GM18517 (cell line): Measurements from ENCODE around the gene SMYD5.

Experiments
- ATAC-seq: cut with Tn5 transposase; IDR thresholded peaks from one replicate; pipeline ENCODE4 v1.9.1; 2021; ENCODE audit warnings: mild to moderate bottlenecking, moderate library complexity; ENCODE audit not compliant: unreplicated experiment

The SMYD5 gene

DNA sequence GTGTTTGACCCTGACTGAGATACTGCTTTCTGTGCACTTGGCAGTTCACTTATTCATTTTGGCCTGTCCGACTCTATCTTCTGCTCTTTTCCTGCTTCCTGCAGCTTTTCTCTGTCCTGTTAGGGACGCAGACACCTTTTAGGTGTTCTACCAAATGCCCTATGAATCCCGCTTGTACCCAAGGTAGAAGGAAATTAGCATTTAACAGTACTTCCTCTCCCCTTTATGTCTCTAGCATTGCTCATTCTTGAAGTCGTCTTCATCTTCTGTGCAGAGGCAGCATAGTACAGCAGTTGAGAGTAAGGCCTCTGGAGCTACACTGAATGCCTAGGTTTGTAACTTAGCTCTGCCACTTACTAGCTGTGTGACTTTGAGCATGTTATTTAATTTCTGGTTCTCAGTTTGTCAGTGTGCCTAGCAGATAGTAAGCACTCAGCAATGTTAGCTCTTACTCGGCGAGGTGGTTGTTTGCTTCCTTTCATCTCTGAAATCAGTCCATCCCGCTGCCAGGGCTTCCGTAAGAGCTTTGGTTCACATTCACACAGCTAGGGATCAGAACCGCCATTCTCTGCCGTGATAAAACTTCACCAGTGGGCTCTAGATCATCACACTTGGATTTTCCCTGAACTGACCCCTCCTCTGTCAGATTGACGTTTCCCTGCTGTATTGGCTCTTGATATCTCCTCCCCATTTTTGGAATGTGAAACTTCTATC is 21.4 kb downstream of the SMYD5 start:
- ATAC-seq = no peak

DNA sequence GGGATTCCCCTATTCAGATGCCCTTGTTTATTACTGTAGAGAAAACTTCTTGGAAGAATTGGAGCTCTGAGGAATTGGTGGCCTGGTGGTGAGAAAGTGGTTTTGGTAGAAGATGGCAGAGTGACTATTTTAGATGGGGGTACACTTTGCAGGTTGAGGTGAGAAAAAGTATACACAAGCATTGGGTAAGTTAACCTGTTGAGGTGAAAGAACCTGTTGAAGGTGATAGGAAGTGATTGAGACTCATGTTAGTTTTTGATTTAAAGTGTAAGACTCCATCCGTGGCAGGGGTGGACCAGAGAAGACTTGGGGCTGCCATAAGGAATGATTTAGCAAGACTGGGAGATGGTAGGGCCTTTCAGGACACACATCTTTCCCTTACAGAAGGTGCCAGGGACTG is 23.1 kb downstream of the SMYD5 start:
- no peak for ATAC-seq

DNA sequence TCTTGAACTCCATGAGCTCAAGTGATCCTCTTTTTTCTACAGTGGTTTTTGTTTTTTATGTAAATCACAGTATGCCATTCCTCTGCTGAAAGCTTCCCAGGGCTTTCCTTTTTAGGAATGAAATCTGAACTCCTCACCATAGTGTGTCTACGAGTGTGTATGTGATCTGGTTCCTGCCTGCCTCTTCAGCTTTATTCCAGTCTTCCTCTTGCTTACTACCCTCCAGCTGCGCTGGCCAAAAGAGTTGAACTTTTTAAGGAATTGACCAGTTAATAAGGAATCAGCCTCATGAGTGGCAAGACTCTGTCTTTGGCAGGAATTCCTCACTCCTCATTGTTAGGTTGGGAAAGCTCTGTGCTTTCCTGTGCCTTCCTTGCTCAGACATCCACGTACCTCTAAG is 24.1 kb downstream of the SMYD5 start:
- ATAC-seq = no peak

DNA sequence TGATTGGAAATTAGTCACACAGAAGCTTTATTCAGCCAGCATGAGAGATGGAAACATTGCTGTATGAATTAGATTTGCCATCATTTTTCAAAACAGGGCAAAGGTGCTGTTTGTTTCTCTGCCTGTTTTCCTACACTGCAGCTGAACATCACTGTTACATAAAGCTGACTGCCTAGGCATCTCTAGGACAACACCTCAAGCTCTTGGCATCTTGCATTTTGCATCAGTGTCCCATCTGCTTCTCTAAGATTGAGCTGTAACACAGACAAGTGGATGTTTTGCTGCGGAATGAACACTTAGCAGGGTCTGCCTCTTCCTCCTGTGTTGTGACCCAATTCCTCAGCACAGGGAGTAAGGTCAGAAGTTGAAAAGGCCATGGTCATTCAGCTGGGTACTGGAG is 24.9 kb downstream of the SMYD5 start:
- no peak for ATAC-seq

DNA sequence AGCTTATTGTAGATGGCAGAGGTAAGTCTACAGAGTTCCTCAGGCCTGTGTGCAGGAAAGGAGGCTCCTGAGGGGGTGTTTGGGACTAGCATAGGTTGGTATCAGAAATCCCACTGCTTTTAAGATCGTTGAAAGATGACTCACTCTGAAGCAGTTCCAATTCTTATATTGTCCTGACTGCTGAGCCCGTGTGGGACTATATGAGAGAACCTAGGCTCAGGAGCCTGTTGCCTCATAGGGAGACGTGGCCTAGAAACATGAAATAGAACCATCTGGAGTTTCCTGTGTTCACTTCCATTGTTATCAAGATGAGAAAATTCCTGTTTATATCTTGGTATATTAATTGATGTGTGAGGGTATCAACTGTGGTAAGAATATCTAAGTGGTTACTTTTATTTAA is 25.7 kb downstream of the SMYD5 start:
- no peak for ATAC-seq

DNA sequence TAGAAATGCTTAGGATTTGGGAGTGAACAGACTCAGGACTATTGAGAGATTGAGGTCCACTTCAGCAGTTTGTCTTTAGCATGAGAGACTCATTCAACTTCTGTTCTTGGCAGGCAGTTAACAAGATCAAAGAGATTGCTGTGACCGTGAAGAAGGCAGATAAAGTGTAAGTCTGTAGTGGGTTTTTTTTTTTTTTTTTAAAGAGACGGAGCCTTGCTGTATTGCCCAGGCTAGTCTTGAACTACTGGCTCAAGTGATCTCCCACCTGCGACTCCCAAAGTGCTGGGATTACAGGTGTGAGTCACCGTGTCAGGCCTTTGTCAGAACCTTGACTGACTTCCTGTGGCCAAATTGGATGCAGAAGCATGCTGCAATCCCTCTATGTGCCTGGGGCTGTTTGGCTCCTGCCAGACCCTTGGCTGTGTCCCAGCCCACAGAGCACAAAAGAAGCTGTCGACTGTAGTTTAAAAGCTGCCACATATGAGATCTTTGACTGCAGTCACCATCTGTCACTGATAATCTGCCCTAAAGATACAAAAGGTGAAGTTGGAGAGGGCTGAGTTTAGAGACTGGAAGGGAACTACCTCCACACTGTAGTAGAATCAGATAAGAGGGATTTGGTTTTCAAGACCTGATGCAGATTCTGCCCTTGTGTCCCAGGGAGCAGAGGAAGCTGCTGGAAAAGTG is 30.0 kb downstream of the SMYD5 start:
- no peak for ATAC-seq

DNA sequence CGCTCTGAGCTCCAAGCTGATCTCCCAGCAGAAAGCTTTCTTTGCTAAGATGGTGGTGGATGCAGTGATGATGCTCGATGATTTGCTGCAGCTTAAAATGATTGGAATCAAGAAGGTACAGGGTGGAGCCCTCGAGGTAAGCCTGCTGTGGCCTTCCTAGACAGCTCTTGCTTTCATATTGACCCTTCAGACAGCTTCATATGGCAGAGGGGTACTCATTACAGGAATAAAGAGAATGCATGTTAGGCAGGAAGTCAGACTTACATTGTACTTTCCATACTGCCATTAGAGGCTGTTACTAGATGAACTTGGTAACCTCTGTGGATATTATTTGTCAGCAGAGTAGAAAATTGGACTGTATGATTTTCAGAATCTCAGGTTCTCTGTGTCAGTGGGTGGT is 30.5 kb downstream of the SMYD5 start:
- no peak for ATAC-seq

DNA sequence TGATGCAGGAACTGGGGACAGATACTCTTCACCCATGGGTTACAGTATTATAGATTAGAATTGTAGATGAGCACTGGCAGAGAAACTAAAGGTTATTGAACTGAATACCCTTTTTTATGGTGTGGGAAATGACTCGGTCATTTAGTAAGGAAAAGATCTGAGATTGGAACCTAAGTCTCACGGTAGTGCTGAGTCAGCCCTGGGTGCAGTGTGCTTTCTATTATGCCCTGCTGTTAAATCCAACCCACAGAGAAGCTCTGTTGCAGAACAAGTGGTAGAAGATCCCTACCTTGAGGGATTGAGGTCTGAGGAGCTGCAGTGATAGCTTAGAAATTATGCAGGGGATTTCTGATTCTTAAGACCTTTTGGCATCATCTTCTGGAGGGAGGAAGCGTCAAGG is 32.8 kb downstream of the SMYD5 start:
- ATAC-seq = no peak

DNA sequence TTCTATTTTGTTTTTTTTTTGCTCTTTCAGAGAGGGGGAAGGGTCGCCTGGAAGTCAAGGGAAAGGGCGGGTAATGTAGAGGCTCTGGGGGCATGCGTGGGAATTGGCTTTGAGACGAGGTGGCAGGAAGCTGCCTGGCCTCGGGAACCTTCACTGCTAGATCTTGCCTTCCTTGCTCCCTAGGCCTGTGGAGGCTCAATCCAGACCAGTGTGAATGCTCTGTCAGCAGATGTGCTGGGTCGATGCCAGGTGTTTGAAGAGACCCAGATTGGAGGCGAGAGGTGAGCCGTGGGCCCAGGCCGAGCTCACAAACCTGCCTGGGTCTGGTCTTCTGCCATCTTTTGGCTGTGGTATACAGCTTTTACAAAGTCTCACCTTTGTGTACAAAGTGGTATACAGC is 35.6 kb downstream of the SMYD5 start:
- ATAC-seq = no peak

DNA sequence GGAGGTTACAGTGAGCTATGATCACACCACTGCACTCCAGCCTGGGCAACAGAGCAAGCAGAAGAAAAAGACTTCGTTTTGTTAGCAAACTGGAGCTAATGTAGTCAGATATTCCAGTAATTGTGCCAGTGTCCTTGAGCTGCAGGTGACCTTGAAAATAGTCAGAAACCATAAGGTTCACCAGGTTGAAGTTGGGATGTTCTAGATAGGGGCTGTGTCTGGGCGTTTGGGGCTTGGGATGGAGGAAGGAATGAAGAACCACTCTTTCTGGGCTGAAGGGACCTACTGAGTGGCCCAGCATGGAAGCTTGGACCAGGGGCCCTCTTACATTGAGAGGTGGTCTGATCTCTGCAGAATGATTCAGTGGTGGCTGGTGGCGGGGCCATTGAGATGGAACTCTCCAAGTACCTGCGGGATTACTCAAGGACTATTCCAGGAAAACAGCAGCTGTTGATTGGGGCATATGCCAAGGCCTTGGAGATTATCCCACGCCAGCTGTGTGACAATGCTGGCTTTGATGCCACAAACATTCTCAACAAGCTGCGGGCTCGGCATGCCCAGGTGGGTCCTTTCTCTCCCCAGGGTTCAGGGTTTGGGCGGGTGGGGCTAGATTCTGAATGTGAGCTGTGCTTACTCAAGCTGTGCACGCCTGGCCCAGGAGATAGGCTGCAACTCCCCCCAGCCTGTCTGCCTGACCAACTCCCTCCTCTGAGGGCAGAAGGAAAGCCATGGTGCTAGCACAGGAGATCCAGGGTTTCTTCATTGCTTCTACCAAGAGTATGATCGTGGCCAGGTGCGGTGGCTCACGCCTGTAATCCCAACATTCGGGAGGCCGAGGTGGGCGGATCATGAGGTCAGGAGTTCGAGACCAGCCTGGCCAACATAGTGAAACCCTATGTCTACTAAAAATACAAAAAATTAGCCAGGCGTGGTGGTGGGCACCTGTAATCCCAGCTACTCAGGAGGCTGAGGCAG is 37.1 kb downstream of the SMYD5 start:
- ATAC-seq = no peak

DNA sequence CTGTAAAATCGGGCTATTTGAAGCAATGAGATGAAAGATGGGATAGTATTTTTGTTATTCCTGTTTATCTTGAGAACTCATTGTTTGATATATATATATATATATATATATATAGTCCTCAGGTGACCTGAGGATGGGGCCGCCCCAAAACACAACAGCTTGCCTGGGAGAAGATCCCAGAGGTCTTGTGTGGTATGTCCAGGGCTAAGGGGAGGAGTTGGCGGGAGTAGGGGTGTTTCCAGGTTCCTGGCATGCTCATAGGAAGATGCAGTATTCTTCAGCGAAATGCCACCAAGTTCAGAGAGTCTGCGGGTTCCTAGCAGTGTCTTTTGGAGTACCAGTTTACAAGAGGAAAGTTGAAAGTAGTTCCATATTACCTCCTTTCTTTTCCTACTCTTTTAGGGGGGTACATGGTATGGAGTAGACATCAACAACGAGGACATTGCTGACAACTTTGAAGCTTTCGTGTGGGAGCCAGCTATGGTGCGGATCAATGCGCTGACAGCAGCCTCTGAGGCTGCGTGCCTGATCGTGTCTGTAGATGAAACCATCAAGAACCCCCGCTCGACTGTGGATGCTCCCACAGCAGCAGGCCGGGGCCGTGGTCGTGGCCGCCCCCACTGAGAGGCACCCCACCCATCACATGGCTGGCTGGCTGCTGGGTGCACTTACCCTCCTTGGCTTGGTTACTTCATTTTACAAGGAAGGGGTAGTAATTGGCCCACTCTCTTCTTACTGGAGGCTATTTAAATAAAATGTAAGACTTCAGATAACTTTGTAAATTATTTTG is 38.4 kb downstream of the SMYD5 start:
- no peak for ATAC-seq

DNA sequence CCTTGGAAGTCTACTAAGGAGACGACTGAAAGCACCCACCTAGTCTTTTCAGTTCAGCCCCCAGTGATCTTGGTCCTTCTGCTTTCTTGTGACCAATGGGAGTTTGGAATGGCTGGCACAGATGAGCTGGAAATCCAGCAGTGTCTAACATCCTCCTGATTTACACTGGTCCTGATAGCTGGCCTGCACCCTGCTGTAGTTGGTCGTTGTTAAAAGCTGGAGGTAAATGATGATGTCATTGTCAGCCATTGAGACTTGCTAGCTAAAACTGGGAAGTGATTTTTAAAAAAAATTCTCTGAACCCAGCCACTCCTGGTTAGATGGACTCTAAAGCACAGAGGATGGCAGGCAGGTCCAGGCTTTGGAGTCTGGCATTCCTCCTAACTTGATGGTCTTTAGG is 39.4 kb downstream of the SMYD5 start:
- no peak for ATAC-seq

DNA sequence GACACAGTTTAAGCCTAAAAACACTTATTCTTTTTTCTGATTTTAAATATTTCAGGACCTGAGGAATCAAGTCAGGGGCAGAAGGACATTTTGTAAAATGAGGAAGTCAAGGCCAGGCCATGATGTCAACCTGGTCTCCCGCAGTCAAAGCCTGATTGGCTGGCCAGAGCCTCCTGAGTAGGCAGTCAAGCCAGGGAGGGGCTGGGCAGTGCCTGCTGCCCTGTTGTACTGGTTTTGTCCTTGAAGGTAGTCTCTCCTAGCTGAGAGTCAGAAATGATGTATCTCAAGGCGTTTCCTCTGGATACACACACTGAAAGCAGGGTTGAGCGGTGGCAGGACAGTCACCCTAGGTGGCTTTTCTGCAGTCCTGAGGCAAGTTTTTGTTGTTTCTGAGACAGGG is 39.9 kb downstream of the SMYD5 start:
- ATAC-seq = no peak

DNA sequence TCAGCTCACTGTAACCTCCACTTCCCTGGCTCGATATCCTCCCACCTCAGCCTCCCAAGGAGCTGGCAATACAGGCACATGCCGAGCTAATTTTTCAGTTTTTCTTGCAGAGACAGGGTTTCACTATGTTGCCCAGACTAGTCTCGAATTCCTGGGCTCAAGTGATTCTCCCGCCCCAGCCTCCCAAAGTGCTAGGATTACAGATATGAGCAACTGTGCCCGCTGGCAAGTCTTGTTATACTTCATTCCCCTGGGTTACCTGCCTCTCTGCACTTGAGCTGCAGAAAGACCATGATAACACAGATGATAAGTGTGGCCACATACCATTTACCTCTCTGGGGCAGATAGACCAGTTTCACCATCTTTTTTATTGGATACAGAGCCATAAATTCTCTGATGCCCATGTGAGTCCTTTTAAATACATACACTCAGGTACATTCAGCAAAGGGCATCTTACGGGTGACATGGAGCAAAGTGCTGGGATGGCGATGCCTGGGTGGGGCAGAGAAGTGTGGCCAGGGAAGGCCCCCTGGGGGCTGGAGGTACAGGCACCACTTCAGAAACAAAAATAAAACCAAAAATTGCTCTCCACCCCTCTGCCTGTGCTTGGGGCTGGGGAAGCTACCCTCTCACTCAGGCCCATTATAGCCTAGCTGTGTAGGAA is 40.4 kb downstream of the SMYD5 start:
- no peak for ATAC-seq

DNA sequence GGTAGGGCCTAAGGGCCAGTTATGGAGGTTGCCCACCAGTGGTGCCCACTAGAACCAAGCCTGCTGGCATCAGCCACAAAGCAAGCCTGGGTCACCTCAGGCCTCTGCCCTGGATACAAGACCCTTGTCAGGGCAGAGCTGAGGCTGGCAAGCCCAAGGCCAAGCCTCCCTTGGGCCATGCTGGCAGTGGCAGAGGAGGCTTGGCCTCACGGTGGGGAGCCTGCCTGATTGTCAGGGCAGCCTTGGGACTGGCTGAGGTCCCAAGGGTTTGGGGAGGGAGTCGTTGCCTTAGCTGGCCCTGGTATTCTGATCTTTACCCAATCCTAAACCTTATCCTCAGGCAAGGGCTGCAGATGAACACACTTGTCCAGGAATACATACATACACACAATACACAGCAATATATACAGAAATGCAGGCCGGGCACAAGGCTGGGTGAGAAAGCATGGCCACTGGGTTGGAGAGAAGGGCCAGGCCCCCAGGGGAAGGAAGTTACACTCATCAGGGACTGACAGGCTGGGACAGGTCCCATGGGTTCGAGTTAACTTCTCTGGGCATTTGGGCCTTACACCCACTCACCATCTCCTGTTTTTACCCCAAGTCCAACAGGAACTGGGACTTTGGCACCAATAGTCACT is 41.1 kb downstream of the SMYD5 start:
- ATAC-seq = no peak

DNA sequence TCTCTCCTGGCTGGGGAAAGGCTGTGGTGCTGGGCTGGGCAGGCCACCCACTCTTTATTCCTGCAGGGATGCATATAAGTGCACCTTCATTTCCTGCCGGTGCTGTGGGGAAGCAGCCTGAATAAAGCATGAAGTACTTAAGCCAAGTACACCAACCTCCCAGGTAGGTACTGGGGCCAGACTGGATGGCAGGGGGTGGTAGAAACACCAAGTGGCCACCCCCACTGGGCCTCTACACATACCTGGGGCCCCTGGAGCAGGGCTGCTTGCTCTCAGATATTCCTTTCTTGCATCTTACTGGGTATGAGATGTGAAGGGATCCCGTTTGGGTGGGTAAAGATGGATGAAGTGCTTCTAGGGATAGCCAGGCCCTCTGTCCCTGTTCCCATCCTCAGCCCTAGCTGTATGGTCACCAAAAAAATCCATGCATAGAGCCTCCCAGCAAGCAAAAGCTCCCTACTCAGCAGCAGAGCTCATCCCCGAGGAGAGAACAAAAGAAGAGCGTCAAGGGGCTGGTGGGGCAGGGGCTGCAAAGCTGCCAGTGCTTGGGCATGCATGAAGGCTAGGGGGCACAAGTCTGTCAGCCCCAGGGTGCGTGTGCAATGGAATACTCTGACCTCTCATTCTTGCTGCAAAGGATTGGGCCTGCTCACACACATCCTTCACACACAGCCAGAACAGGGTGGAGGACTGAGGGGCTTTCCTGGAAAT is 42.0 kb downstream of the SMYD5 start:
- ATAC-seq = no peak

DNA sequence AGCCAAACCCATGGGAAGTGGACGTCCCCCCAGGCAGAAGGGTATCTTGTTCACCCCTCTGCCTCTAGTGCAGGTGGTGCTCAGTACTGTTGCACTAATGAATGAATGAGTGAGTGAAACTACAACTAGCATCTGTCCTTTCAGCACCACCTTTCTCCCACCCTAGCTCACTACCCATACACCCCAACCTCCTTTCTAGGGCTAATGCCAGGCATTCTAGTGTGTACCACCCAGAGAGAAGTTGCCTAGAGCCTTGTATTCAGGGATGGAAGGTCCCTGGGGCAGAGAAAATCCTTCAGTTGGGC is 42.5 kb downstream of the SMYD5 start:
- ATAC-seq = no peak

DNA sequence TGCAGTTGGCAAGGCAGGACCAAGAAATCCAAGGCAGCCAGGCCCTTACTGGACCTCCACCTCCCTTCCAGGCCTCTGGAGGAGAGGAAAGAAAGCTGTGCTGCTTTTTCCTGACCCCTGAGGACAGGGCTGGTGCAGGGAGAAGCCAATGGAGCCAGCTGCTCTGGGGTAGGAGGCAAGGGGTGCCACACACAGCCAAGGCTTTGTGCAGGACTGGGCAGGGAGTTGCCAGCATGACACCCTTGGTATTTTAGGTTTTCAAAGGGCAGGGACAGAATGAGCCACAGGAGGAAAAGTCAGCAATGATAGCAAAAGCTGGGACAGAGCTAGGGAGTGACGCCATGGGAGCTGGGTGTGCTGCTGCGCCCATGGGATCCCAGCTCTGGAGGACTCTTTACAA is 43.0 kb downstream of the SMYD5 start:
- ATAC-seq = no peak

DNA sequence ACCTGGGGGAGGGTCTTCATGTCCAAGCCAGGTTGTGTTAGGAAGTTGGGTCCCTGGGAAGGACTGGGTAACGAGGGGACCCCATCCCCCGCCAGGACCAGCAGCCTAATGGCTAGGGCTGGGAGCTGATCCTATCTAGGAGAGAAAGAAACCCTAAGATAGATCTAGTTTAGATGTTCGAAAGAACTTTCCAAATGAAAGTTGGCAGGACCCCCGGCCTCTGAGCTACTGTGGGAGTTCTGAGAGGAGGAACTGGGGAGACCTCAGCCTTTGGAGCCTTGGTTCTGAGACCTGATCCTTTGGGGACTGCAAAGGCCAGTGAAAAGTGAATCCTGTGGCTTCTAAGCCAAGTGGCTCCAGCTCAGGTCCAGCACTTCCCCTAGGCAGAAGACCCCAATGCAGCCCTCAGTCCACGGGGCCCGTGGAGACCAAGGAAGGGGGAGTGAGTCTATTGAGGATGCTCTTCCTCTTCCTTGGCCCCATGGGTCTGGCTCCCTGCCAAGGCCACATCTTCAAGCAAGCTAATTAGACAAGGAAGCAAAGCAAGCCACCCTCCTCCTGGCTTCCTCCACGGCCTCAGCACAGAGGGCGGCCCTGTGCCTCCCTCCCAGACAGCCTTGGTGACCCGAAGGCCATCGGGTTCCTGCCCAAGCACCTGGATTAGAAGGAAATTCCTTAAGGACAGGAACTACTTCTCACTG is 43.5 kb downstream of the SMYD5 start:
- no peak for ATAC-seq
